HG03103 (cell line): Measurements from ENCODE around the gene MAJIN.
"Not testable (repeated sequence)": the region's sequence is repeated elsewhere in the genome, so short reads cannot be mapped to it uniquely, and the experiment has no call there.

Experiments used
- ATAC-seq: cut with Tn5 transposase; IDR thresholded peaks from one replicate; pipeline ENCODE4 v1.9.1; 2021; ENCODE audit warnings: low read depth; ENCODE audit not compliant: unreplicated experiment

The MAJIN gene

DNA sequence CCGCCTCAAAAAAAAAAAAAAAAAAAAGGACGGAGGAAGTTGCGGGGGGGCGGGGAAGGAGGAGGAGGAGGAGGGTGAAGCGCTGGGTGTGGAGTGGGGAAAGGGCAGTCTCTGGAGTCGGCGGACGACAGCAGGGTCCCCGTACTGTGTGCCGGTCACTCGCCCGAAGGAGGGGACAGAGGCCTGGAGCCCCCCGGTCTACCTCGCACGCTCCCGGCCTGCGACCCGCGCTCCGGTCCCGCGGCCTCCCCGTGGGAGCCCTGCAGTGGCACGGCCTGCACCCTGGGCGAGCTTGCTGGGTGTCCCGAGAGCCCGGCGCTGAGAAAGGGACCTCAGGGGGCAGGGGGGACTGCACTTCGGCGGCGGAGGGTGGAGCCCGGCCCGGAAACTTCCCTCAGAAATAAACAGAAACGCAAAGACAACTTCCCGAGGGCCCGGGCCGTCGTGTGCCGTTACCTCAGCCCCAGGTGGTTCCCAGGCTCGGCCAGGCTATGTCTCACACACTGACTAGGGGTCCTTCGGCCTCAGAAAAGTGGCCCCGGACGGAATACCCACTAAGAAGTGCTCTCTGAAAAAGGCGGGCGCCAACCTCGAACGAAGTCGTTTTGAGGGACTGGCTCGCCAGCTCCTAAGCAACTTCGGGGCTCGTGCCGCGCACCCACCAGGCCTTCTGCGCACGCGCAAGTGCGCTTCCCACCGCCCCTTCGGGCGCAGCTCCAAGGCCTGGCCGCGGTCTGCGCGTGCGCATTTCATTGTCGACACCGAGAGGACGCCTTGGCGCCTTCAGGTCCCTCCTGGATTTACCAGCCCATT, at the start of gene MAJIN:
Gene MAJIN, minus strand, starts transcription at position 688 of the 813 bp plus-strand sequence. CDS start 12,703 bp downstream, outside the sequence.
- ATAC-seq, result no peak

DNA sequence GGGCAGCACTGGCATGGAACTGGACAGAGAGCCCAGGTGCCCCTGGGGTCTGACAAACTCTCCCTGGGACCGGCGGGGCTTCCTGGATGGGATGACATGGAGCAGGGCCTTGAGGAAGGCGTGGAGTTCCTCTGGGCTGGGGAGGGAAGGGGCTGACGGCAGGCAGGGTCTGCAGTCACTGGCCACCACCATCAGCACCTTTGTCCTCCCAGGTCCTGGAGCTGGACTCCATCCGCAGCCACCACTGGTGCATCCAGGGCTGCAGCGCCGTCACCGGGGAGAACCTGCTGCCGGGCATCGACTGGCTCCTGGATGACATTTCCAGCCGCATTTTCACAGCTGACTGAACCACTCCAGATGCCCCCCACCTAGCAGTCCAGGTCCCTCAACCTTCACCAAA, 49.6 kb upstream of the MAJIN start:
- ATAC-seq, result no peak

DNA sequence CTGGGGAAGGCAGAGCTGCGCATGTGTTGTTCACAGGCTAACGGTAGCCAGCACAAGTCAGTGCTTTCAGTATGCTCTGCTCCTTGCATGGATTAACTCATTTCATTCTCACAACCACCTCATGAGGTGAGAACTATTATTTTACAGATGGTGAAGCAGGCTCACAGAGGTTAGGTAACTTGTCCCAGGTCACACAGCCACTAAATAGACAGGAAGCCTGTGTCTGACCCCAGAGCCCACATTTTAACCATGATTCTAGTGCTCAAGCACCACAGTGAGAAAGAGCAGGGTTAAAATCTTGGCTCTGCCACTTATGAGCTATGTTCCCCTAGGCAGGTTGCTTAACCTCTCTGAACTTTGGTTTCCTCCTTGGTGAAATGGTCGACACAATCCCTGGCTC, 49.1 kb upstream of the MAJIN start:
- ATAC-seq, result no peak

DNA sequence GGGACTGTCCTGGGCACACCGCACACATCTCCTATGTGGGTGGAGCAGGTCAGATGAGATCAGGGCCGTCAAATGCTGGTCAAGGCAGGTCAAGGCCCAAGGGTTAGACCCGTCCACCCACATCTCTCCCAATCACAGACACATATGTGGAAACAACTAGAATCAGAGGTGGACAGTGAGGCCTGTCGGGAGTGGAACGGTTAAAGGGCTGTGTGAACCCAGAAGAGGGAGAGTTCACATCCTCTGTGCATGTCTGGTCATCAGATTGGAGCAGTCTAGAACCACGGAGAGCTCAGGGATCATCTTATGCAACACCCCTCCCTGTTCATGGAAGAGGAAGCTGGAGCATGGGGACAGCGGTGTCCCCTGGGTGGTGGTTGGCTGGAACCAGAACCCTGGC, 47.9 kb upstream of the MAJIN start:
- ATAC-seq, result no peak

- ATAC-seq, result no peak
Observed at GRCh38 chr11:65017937-65018336, 46.0 kb upstream of the MAJIN start.

- ATAC-seq, result no peak
Observed at GRCh38 chr11:65016705-65017104, 44.8 kb upstream of the MAJIN start.

- ATAC-seq, result peak; percentile 8
Observed at GRCh38 chr11:65014726-65015227, 42.9 kb upstream of the MAJIN start.

- peak; percentile 72 for ATAC-seq
Observed at GRCh38 chr11:65013888-65014725, 42.2 kb upstream of the MAJIN start, which contains the start of gene ARL2. ARL2 (plus strand) TSS chr11:65014160; CDS start chr11:65014208, 48 bp downstream.

GRCh38 chr11:65013130-65013887, 41.4 kb upstream of the MAJIN start:
- peak; percentile 54 for ATAC-seq

GRCh38 chr11:65008873-65009272, 37.0 kb upstream of the MAJIN start:
- ATAC-seq, result no peak

GRCh38 chr11:65008016-65008415, 36.1 kb upstream of the MAJIN start:
- ATAC-seq, result no peak

DNA sequence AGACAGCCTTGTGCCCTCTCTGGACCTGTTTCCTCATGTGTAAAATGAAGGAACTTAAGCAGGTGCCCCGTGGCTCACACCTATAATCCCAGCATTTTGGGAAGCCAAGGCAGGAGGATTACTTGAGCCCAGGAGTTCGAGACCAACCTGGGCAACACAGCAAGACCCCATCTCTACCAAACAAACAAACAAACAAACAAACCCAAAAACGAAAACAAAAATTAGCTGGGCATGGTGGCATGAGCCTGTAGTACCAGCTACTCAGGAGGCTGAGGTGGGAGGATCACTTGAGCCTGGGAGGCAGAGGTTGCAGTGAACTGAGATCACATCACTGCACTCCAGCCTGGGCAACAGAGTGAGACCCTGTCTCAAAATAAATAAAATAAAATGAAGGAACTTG, 32.1 kb upstream of the MAJIN start:
- not testable (repeated sequence) for ATAC-seq

DNA sequence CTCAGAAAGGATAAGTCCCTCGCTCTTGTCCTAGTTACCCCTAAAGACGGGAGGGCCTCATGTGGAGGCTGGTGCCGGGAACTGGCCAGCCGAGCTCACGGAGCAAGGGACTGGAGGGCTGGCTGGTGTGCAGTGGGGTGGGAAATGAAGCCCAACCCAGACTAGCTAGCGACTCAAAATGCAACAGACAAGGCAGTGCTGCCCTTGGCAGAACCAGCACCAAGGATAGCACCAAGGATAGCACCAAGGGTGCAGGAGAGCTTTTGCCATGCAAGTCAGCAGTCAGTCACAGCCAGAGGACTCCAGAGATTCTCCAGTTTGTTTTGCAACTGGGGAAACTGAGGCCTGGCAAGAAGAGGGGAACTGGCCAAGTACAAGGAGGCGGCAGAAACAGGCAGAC, 31.4 kb upstream of the MAJIN start:
- ATAC-seq, result no peak

- ATAC-seq, result no peak
Observed at GRCh38 chr11:65002706-65003105, 30.8 kb upstream of the MAJIN start.

GRCh38 chr11:64999478-64999877, 27.6 kb upstream of the MAJIN start:
- ATAC-seq, result no peak

DNA sequence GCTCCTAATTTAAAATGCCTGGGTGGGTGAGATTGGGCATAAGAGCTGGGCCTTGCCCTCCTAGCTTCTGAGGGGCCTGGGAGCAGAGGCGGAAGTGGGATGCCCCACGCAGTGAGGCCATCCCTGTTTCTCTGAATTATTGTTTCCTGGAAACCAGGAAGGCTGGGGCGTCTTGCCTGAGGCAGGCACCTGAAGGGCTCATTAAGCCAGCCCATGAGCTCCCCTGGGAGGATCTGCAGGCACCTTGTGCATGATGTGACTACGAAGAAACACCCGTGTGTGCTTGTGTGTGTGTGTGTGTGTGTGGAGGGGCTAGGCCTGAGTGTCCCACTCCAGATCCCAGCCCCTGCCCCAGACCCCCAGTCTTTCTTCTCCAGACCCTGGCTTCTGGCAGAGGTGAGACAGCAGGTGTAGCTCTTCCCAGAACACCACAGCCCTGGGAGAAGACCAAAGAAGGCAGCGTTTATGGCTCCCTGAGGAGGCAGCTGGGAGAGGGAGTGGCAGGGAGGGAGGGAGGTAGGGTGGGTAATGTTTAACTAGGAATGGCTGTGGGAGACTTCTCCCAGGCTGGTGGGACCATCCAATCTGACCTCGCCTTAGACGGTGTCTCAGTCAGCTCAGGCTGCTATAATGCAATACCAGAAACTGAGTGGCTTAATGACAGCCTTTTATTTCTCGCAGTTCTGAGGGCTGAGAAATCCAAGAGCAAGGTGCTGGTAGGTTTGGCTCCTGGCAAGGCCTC, 27.0 kb upstream of the MAJIN start:
- ATAC-seq, result no peak

- no peak for ATAC-seq
Observed at GRCh38 chr11:64998141-64998540, 26.2 kb upstream of the MAJIN start.

DNA sequence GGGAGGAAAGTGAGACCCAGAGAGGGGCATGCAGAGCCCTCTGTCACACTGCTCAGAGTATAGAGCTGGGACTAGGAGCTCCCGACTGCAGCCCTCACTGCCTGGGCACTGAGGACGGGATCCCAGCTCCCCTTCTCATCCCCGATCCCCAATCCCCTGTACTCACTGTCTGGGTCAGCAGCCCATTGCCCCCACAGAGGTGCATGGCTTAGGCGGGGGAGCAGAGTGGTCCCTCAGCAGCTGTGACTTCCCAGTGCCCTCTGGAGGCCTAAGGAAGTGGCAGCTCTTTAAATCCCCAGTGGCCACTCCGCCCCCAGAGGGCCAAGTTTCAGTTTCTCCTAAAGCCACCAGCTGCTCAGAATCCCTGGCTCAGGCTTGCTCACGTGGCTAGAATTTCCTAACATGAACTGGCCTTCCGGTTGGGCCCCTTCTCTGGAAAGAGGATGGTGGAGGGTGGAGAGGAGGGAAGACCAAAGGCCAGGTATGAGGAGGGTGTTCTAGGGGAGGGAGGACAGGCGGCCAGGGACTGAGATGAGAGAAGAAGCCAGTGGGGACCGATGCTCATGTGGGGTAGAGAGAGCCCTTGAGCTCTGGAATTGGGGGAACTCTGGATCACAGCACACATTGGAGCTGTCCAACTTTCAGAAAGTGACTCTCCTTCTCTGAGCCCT, 24.9 kb upstream of the MAJIN start, which contains the start of gene BATF2:
Gene BATF2, minus strand, starts transcription at position 262 of the 671 bp plus-strand sequence. Its CDS starts 57 bp downstream, at position 205.
- no peak for ATAC-seq

DNA sequence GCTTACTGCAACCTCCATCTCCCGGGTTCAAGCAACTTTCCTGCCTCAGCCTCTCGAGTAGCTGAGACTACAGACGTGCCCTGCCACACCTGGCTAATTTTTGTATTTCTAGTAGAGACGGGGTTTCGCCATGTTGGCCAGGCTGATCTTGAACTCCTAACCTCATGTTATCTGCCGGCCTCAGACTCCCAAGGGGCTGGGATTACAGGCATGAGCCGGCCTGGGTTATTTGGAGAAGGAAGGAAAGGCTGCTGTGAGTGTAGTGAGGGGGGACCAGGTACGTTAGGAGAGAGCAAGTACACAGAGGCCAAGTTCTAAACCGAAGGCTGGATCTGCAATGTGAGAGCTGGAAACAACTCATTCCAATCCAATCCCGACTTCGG, 24.4 kb upstream of the MAJIN start:
- no peak for ATAC-seq
